ENCODE data around the gene B4GALT5.

GRCh38 chr20:49753133-49753532 is 39.5 kb upstream of the B4GALT5 start:
- TF ChIP-seq KDM1A (IDR thresholded peaks at IDR 0.05; ENCODE audit: low read depth) (no peak), BHLHE40 (IDR thresholded peaks at IDR 0.05; ENCODE audit: low read depth, low read length) (no peak), EP300 (IDR thresholded peaks at IDR 0.05) (no peak), CTCF (IDR thresholded peaks at IDR 0.05) (no peak), POLR2AphosphoS2 (conservative IDR thresholded peaks at IDR 0.05; ENCODE audit: low read length) (no peak), TP53 (CRISPR knock-in tag; IDR thresholded peaks at IDR 0.05) (no peak), REST (IDR thresholded peaks at IDR 0.05) (no peak), MAZ (IDR thresholded peaks at IDR 0.05; ENCODE audit: borderline replicate concordance, low read depth, low read length) (no peak), EHMT2 (IDR thresholded peaks at IDR 0.05; ENCODE audit: low read depth) (no peak), ELK1 (IDR thresholded peaks at IDR 0.05; ENCODE audit: low read depth, low read length) (no peak), NR3C1 (IDR thresholded peaks at IDR 0.05) (no peak), MAX (IDR thresholded peaks at IDR 0.05) (no peak), SREBF2 (IDR thresholded peaks at IDR 0.05) (no peak)

Measured in A549 (cell line).